ENCODE results near the gene RHEBL1. TPM values are rescaled to one million over a fixed set of nuclear protein-coding genes. Genes with fewer than 3 reads are reported as not detected.

RHEBL1 gene
- total and polyA plus RNA-seq, 2 experiments from 2014 or later, result 0.65 to 0.86 TPM

DNA sequence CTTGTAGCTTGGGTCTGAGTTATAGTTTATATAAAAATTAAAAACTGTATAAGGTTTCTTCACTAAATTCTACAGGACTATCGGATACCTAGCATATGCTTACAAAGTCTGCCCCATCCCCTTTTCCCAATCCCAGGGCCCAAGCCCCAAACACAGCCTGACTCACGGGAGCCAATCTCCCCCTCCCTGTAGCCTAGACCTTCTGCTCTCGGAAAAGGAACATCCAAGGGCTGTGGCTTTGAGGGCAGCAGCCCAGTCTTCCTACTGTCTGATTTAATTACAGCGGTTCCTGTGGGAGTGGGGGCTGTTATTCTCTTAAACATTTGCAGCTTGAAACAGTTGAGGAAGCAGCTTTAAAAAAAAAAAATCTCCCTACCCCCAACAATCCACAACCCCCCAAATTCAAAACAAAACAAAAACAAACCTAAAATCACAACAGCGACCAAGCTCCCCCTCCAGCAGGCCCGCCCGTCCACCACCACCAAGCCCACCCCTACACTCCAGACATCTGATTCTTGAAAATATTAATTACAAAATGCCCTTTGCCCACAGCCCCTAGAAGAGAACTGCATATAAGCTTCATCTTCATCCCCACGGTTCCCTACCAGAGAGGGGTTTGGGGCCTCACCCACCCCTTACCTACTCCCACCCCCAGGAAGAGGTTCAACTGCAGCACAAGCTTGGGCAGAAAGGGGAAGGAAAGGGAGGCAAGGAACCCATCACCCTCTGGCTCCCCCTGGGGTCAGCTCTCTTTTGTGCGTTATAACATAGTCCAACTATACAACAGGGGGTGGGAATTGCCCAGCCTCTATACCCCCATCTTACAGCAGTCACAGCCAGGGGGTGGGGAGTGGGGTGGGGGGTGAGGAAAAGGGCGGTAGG, 50.1 kb downstream of the RHEBL1 start:
- H3K4me1 ChIP-seq (ENCODE audit: insufficient read depth), result peaks cover 13% of the 10 kb centered on the region
- H3K27ac ChIP-seq, result peak overlapping the region; percentile 99
- peaks cover 33% of the 10 kb centered on the region for H3K79me2 ChIP-seq (ENCODE audit: insufficient read depth)
- peak overlapping the region; percentile 88 for H3K4me3 ChIP-seq
- WGBS, 2 experiments (ENCODE audit: low coverage in 1 of 2, low lambda C conversion rate in 2 of 2, missing lambda C conversion rate in 2 of 2), result 41 to 50% methylated on average over 9 to 10 of the region's 10 CpGs
- H2AFZ ChIP-seq, result no peak overlapping the region
- in situ Hi-C loops (cut with MboI), result no loop called here
- H3K4me2 ChIP-seq (ENCODE audit: unreplicated experiment), result peak overlapping the region; percentile 91
- H3K9me3 ChIP-seq (ENCODE audit: low read depth), result no peaks in the 10 kb centered on the region
- H3F3A ChIP-seq (ENCODE audit: insufficient read depth), result peaks cover 26% of the 10 kb centered on the region; the same call in 1 of the 2 replicates
- peaks cover 14% of the 10 kb centered on the region for H3K36me3 ChIP-seq (ENCODE audit: low read depth)
- H3K9ac ChIP-seq, result peak overlapping the region; percentile 98
- TF ChIP-seq EZH2phosphoT487 (IDR thresholded peaks at IDR 0.05; ENCODE audit: insufficient read depth, low read depth) (no peak), EZH2 (IDR thresholded peaks at IDR 0.05; ENCODE audit: insufficient read depth, poor library complexity, severe bottlenecking) (no peak)
- H3K27me3 ChIP-seq (replicated peaks; ENCODE audit: insufficient read depth), result no peaks in the 10 kb centered on the region
- DNase-seq, result peak; percentile 61
- no peaks in the 10 kb centered on the region for H3K9me2 ChIP-seq (ENCODE audit: insufficient read depth)
- H4K20me1 ChIP-seq (ENCODE audit: insufficient read depth), result no peaks in the 10 kb centered on the region

DNA sequence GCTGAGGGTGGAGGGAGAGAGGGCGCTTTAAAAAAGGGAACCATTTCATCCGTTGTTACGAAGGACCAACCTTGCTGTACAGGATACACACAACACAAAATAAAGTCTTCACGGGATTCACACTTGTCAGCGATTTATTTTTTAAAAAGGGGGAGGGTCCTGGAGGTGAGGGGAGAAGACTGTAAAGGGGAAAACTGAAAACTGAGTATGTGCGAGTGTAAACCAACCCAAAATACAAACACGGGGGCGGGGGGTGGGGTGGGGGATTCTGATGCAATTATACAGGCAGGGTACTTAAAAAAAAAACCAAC, 50.7 kb downstream of the RHEBL1 start:
- H3K9ac ChIP-seq, result peak overlapping the region; percentile 98
- TF ChIP-seq EZH2 (IDR thresholded peaks at IDR 0.05; ENCODE audit: insufficient read depth, poor library complexity, severe bottlenecking) (no peak), EZH2phosphoT487 (IDR thresholded peaks at IDR 0.05; ENCODE audit: insufficient read depth, low read depth) (no peak)
- H3K27me3 ChIP-seq (replicated peaks; ENCODE audit: insufficient read depth), result no peaks in the 10 kb centered on the region
- 2 to 3% methylated on average over 7 to 8 of the region's 8 CpGs for WGBS, 2 experiments (ENCODE audit: low coverage in 1 of 2, low lambda C conversion rate in 2 of 2, missing lambda C conversion rate in 2 of 2)
- H3K27ac ChIP-seq, result peak overlapping the region; percentile 99
- H3F3A ChIP-seq (ENCODE audit: insufficient read depth), result peaks cover 20% of the 10 kb centered on the region; the same call in 1 of the 2 replicates
- H2AFZ ChIP-seq, result peak overlapping the region; percentile 57
- peaks cover 8% of the 10 kb centered on the region; the same call in 1 of the 2 replicates for H3K36me3 ChIP-seq (ENCODE audit: low read depth)
- H3K4me2 ChIP-seq (ENCODE audit: unreplicated experiment), result peak overlapping the region; percentile 91
- in situ Hi-C loops (cut with MboI), result no loop called here
- DNase-seq, result no peak
- H3K79me2 ChIP-seq (ENCODE audit: insufficient read depth), result peaks cover 40% of the 10 kb centered on the region
- H4K20me1 ChIP-seq (ENCODE audit: insufficient read depth), result no peaks in the 10 kb centered on the region
- H3K4me1 ChIP-seq (ENCODE audit: insufficient read depth), result peaks cover 13% of the 10 kb centered on the region
- H3K4me3 ChIP-seq, result peak overlapping the region; percentile 88
- no peaks in the 10 kb centered on the region for H3K9me3 ChIP-seq (ENCODE audit: low read depth)
- H3K9me2 ChIP-seq (ENCODE audit: insufficient read depth), result no peaks in the 10 kb centered on the region

DNA sequence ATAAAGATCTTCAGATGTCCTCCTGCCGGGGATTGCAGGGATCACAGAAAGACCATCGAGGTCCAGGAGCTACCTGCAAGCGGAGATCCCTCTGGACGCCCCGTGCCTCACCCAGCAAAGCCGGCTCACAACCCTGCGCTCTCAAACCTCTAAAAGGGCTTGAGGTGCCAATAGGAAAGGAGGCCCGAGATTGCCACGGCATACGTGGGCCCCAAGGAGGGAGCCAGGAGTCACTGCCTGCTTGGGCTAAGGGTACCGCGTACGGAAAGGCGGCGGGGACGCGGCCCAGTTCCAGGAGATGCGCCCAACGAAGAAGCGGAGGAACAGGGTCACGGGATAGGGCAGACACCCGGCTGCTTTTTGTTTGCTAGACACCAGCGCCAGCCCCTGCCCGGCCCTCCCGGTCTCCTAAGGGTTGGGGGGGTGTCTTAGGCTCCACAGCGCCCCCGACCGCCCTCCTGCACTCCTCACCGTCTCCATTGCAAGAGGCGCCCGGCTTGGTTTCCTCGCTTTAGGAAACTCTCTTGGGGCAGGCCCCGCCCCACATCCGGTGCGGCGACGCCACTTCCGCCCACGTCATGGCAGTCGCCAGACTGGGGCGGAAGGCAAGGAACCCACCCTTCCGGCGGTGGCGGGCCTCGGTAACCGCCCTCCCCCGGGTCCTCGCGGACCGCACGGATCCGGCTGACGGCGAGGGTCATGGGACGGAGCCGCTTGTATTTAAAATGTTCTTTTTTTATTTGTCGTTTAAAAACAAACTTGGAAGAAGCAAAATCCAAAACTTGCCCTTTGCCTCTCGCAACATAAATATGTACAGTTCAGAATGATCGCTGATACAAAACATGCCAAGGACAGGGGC, 51.3 kb downstream of the RHEBL1 start, which contains the start of gene PRKAG1:
Gene PRKAG1, minus strand, starts transcription at position 516 of the 859 bp plus-strand sequence. Its CDS starts 36 bp downstream, at position 480.
- TF ChIP-seq EZH2phosphoT487 (IDR thresholded peaks at IDR 0.05; ENCODE audit: insufficient read depth, low read depth) (no peak), EZH2 (IDR thresholded peaks at IDR 0.05; ENCODE audit: insufficient read depth, poor library complexity, severe bottlenecking) (no peak)
- 1 to 2% methylated on average over 53 to 57 of the region's 59 CpGs for WGBS, 2 experiments (ENCODE audit: low coverage in 1 of 2, low lambda C conversion rate in 2 of 2, missing lambda C conversion rate in 2 of 2)
- H3K36me3 ChIP-seq (ENCODE audit: low read depth), result peaks cover 2% of the 10 kb centered on the region; the same call in 1 of the 2 replicates

DNA sequence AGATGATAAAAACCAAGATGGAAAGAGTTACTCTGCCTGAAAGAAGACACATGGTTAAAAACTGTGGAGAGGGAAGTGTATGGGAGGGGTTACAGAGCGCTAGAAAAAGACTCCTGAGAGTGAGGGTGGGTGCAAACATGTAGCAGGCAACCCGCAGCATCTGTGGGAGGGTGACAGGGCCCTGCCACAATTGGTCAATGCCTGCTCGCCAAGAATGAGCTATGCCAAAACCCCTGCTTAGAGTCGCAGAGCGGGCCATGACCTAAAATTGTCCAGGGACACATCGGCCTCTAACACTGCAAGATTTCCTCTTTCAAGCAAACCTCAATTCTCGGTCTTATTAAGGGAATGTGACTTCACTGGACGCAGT, 51.9 kb downstream of the RHEBL1 start:
- 0 out of 2 replicates have a peak, but pooled peaks cover under 1% of the 10 kb centered on the region for H3K36me3 ChIP-seq (ENCODE audit: low read depth)
- no peaks in the 10 kb centered on the region for H3K9me3 ChIP-seq (ENCODE audit: low read depth)
- peaks cover 52% of the 10 kb centered on the region for H3K79me2 ChIP-seq (ENCODE audit: insufficient read depth)
- H3K4me1 ChIP-seq (ENCODE audit: insufficient read depth), result peaks cover 13% of the 10 kb centered on the region
- H3K9ac ChIP-seq, result peak overlapping the region; percentile 98
- 1 to 4% methylated on average over 8 of the region's 8 CpGs for WGBS, 2 experiments (ENCODE audit: low coverage in 1 of 2, low lambda C conversion rate in 2 of 2, missing lambda C conversion rate in 2 of 2)
- H3K9me2 ChIP-seq (ENCODE audit: insufficient read depth), result no peaks in the 10 kb centered on the region
- peak overlapping the region; percentile 88 for H3K4me3 ChIP-seq
- no peaks in the 10 kb centered on the region for H4K20me1 ChIP-seq (ENCODE audit: insufficient read depth)
- in situ Hi-C loops (cut with MboI), result no loop called here
- peak overlapping the region; percentile 57 for H2AFZ ChIP-seq
- H3K4me2 ChIP-seq (ENCODE audit: unreplicated experiment), result peak overlapping the region; percentile 90
- H3F3A ChIP-seq (ENCODE audit: insufficient read depth), result peaks cover 11% of the 10 kb centered on the region; the same call in 1 of the 2 replicates
- no peak for TF ChIP-seq EZH2phosphoT487 (IDR thresholded peaks at IDR 0.05; ENCODE audit: insufficient read depth, low read depth)
- TF ChIP-seq EZH2 (IDR thresholded peaks at IDR 0.05; ENCODE audit: insufficient read depth, poor library complexity, severe bottlenecking), result no peak
- peak; percentile 78 for DNase-seq
- no peaks in the 10 kb centered on the region for H3K27me3 ChIP-seq (replicated peaks; ENCODE audit: insufficient read depth)
- peak overlapping the region; percentile 99 for H3K27ac ChIP-seq

More for the DNA sequence above, 51.3 kb downstream of the RHEBL1 start, which contains the start of gene PRKAG1:
- H4K20me1 ChIP-seq (ENCODE audit: insufficient read depth), result no peaks in the 10 kb centered on the region
- H3K79me2 ChIP-seq (ENCODE audit: insufficient read depth), result peaks cover 45% of the 10 kb centered on the region
- peaks cover 13% of the 10 kb centered on the region for H3K4me1 ChIP-seq (ENCODE audit: insufficient read depth)
- H3K9ac ChIP-seq, result peak within 1 kb of the TSS; percentile 98
- no peaks in the 10 kb centered on the region for H3K27me3 ChIP-seq (replicated peaks; ENCODE audit: insufficient read depth)
- H3K4me3 ChIP-seq, result peak within 1 kb of the TSS; percentile 88
- peak; percentile 99 for DNase-seq
- no peaks in the 10 kb centered on the region for H3K9me3 ChIP-seq (ENCODE audit: low read depth)
- no peaks in the 10 kb centered on the region for H3K9me2 ChIP-seq (ENCODE audit: insufficient read depth)
- H3K4me2 ChIP-seq (ENCODE audit: unreplicated experiment), result peak within 1 kb of the TSS; percentile 91
- H3F3A ChIP-seq (ENCODE audit: insufficient read depth), result peaks cover 14% of the 10 kb centered on the region; the same call in 1 of the 2 replicates
- peak within 1 kb of the TSS; percentile 57 for H2AFZ ChIP-seq
- in situ Hi-C loops (cut with MboI), result no loop called here
- H3K27ac ChIP-seq, result peak within 1 kb of the TSS; percentile 99

All from GM23248 (cell line).